Right renal pelvis (tissue), 4 donors: Measurements from ENCODE around the gene OXTR. TPM values are rescaled to one million over a fixed set of nuclear protein-coding genes. Genes with fewer than 3 reads are reported as not detected.
A peak's percentile ranks its signal among the peaks of the same experiment; 100 is the strongest.
"Not testable (repeated sequence)": the region's sequence is repeated elsewhere in the genome, so short reads cannot be mapped to it uniquely, and the experiment has no call there.

Source experiments
- DNase-seq, 4 donors: peaks; one replicate each; pipeline ENCODE4 v3.0.0-alpha.2; 2013; ENCODE audit warnings: low read depth in 4 of 4, low spot score in 3 of 4, missing footprints in 1 of 4
- polyA plus RNA-seq, 4 donors: library from polyadenylated mRNA; unstranded; fragments of 120-200 nt; gene quantifications; one replicate each; pipeline ENCODE4 v1.2.1, GENCODE V29; 2013; ENCODE audit not compliant: insufficient read length in 4 of 4

OXTR gene
- polyA plus RNA-seq, 4 donors: 0.80 to 1.3 (median 0.90) TPM

- DNase-seq: no peak
Observed at GRCh38 chr3:8722808-8723207, 46.6 kb downstream of the OXTR start.

GRCh38 chr3:8715757-8716156 lies 53.7 kb downstream of the OXTR start:
- not testable (repeated sequence) for DNase-seq

GRCh38 chr3:8713901-8714759 lies 55.3 kb downstream of the OXTR start:
- DNase-seq: no peak

- DNase-seq: no peak
Observed at GRCh38 chr3:8712908-8713255, 56.5 kb downstream of the OXTR start.

- DNase-seq: no peak
Observed at GRCh38 chr3:8712045-8712907, 57.1 kb downstream of the OXTR start.

GRCh38 chr3:8709801-8710507 lies 59.5 kb downstream of the OXTR start:
- peak in 1 of 4 donors; percentile 8 for DNase-seq

- no peak for DNase-seq
Observed at GRCh38 chr3:8709287-8709686, 60.1 kb downstream of the OXTR start.

- DNase-seq: no peak
Observed at GRCh38 chr3:8705575-8705974, 63.8 kb downstream of the OXTR start.

- DNase-seq: no peak
Observed at GRCh38 chr3:8702560-8702959, 66.9 kb downstream of the OXTR start.

Other genes starting within 250 kb of the OXTR start
- gene SSUH2, start 124.8 kb downstream of the OXTR start, polyA plus RNA-seq: 1 to 10 TPM; 3.9 to 4.5 (median 4.1) TPM
- gene CAV3, start 35.8 kb downstream of the OXTR start, polyA plus RNA-seq: under 1 TPM; 0.29 to 0.72 (median 0.50) TPM
- gene RAD18, start 193.9 kb upstream of the OXTR start, polyA plus RNA-seq: 10 to 100 TPM in 3 of 4 donors, 1 to 10 TPM in 1; 9.7 to 12.7 (median 11.2) TPM